IMR-90 (cell line): Measurements from ENCODE around the gene GCFC2. TPM values are rescaled to one million over a fixed set of nuclear protein-coding genes. Genes with fewer than 3 reads are reported as not detected.

ENCODE experiments used
- ATAC-seq: fragments of 200-7000 bp; cut with Tn5 transposase; 2 replicates; pipeline ENCODE4 v1.9.1; 2020; ENCODE audit warnings: low read depth, mild to moderate bottlenecking, moderate library complexity
- BruUV-seq: library from RNA; stranded (reverse); fragments of 400-500 nt; replicated peaks from 2 replicates; lab custom pipeline; 2021; lab: Mats Ljungman, UMichigan
- CTCF ChIA-PET: fragments of 300-600 bp; formaldehyde crosslinking; extraction: SDS; loops from one replicate; lab custom pipeline; 2021; ENCODE audit warnings: antibody characterized with exemption; lab: Yijun Ruan, JAX
- POLR2A ChIA-PET: fragments of 300-600 bp; sonication (Branson Sonifier 250); formaldehyde crosslinking; loops from one replicate; lab custom pipeline; 2022; ENCODE audit warnings: antibody characterized with exemption; ENCODE audit not compliant: unreplicated experiment; lab: Charles Lee
- DNase-seq: peaks from one replicate; pipeline ENCODE4 v3.0.0; 2013
- H2AFZ ChIP-seq: replicated peaks from 2 replicates; pipeline ENCODE3; 2013; ENCODE audit warnings: low read length, mild to moderate bottlenecking; ENCODE audit not compliant: poor library complexity
- H2AK5ac ChIP-seq: 2 replicates; pipeline ENCODE4 v1.6.1; 2013; ENCODE audit warnings: low read depth, low read length, inconsistent platforms
- H2AK9ac ChIP-seq: replicated peaks from 2 replicates; pipeline ENCODE3; 2013; ENCODE audit warnings: mild to moderate bottlenecking, low read depth, low read length, moderate library complexity; ENCODE audit not compliant: poor library complexity
- H2BK120ac ChIP-seq: 2 replicates; pipeline ENCODE4 v1.6.1; 2013; ENCODE audit warnings: low read depth, low read length, inconsistent platforms
- H2BK15ac ChIP-seq: 3 replicates; pipeline ENCODE4 v1.6.1; 2013; ENCODE audit warnings: low read depth, low read length, inconsistent platforms
- H2BK20ac ChIP-seq: 2 replicates; pipeline ENCODE4 v1.6.1; 2013; ENCODE audit warnings: low read depth, mild to moderate bottlenecking, inconsistent platforms, low read length, moderate library complexity
- H2BK5ac ChIP-seq: 2 replicates; pipeline ENCODE4 v1.6.1; 2013; ENCODE audit warnings: mild to moderate bottlenecking, low read depth, low read length, inconsistent platforms; ENCODE audit not compliant: poor library complexity, severe bottlenecking
- H3K14ac ChIP-seq: replicated peaks from 2 replicates; pipeline ENCODE4 v1.6.1; 2013; ENCODE audit warnings: low read depth, low read length, inconsistent platforms
- H3K18ac ChIP-seq: 2 replicates; pipeline ENCODE4 v1.6.1; 2013; ENCODE audit warnings: low read depth, low read length, control low read depth
- H3K23ac ChIP-seq: 2 replicates; pipeline ENCODE4 v1.6.1; 2013; ENCODE audit warnings: low read depth, low read length, inconsistent platforms
- H3K27ac ChIP-seq: 2 replicates; pipeline ENCODE4 v1.5.1; 2013; ENCODE audit warnings: mild to moderate bottlenecking, control low read depth, low read length; ENCODE audit not compliant: insufficient read depth
- H3K27me3 ChIP-seq: 2 replicates; pipeline ENCODE4 v1.6.1; 2013; ENCODE audit warnings: low read length; ENCODE audit not compliant: control insufficient read depth, insufficient read depth
- H3K36me3 ChIP-seq: 2 replicates; pipeline ENCODE4 v1.6.1; 2013; ENCODE audit warnings: low read length, mixed read lengths; ENCODE audit not compliant: control insufficient read depth, insufficient read depth
- H3K4ac ChIP-seq: 2 replicates; pipeline ENCODE4 v1.6.1; 2013; ENCODE audit warnings: low read depth, low read length, inconsistent platforms
- H3K4me1 ChIP-seq: 2 replicates; pipeline ENCODE4 v1.6.1; 2013; ENCODE audit warnings: low read length, mixed read lengths; ENCODE audit not compliant: control insufficient read depth, insufficient read depth
- H3K4me2 ChIP-seq: 2 replicates; pipeline ENCODE4 v1.6.1; 2013; ENCODE audit warnings: low read depth, mild to moderate bottlenecking, control low read depth, low read length, moderate library complexity
- H3K4me3 ChIP-seq: 2 replicates; pipeline ENCODE4 v1.5.1; 2013; ENCODE audit warnings: low read depth, mild to moderate bottlenecking, control low read depth, low read length, moderate library complexity; ENCODE audit not compliant: insufficient read depth
- H3K56ac ChIP-seq: 2 replicates; pipeline ENCODE4 v1.6.1; 2013; ENCODE audit warnings: low read length, inconsistent platforms; ENCODE audit not compliant: insufficient read depth; ENCODE audit errors: extremely low read depth
- H3K79me1 ChIP-seq, 2 experiments: 2 replicates each; pipeline ENCODE4 v1.6.1; 2013; ENCODE audit warnings: low read length in 2 of 2, inconsistent platforms in 1 of 2, low read depth in 1 of 2
- H3K9ac ChIP-seq: 2 replicates; pipeline ENCODE4 v1.6.1; 2013; ENCODE audit warnings: low read depth, low read length, control low read depth
- H3K9me1 ChIP-seq: 2 replicates; pipeline ENCODE4 v1.6.1; 2013; ENCODE audit warnings: low read length, inconsistent platforms; ENCODE audit not compliant: insufficient read depth
- H3K9me3 ChIP-seq: 2 replicates; pipeline ENCODE4 v1.6.1; 2013; ENCODE audit warnings: low read length; ENCODE audit not compliant: control insufficient read depth, insufficient read depth
- H4K20me1 ChIP-seq: 2 replicates; pipeline ENCODE4 v1.6.1; 2013; ENCODE audit warnings: low read length, inconsistent platforms; ENCODE audit not compliant: insufficient read depth
- H4K5ac ChIP-seq: 2 replicates; pipeline ENCODE4 v1.6.1; 2013; ENCODE audit warnings: mild to moderate bottlenecking, low read depth, low read length, control low read depth
- H4K8ac ChIP-seq, 2 experiments: 2 replicates each; pipeline ENCODE4 v1.6.1; 2013; ENCODE audit warnings: low read depth in 2 of 2, low read length in 2 of 2, control low read depth in 1 of 2, inconsistent platforms in 1 of 2
- H4K91ac ChIP-seq: 2 replicates; pipeline ENCODE4 v1.6.1; 2013; ENCODE audit warnings: low read depth, low read length, inconsistent platforms; ENCODE audit not compliant: insufficient read depth
- CEBPB ChIP-seq: IDR thresholded peaks from 2 replicates; pipeline ENCODE4 v1.6.1; 2012; ENCODE audit warnings: low read depth, low read length, improper control_type of control experiment
- MAZ ChIP-seq: IDR thresholded peaks from 2 replicates; pipeline ENCODE4 v1.6.1; 2012; ENCODE audit warnings: low read depth, mild to moderate bottlenecking, low read length, improper control_type of control experiment, moderate library complexity, borderline replicate concordance
- WGBS, 2 experiments: methylation state at CpG; one replicate each; pipeline versions ENCODE4 v1.1.5 to v1.1.7; 2013; ENCODE audit warnings: missing lambda C conversion rate in 2 of 2; ENCODE audit not compliant: insufficient read length in 1 of 2; ENCODE audit errors: extremely low coverage in 2 of 2; 5-methylcytosine and 5-hydroxymethylcytosine counted together
- dilution Hi-C: fragments of 300-500 bp; cut with HindIII; formaldehyde crosslinking; loops from one replicate; pipeline ENCODE4 v1.14.3; 2018; ENCODE audit warnings: low sequenced_read_pairs; ENCODE audit not compliant: unreplicated experiment
- in situ Hi-C: fragments of 300-500 bp; cut with MboI; formaldehyde crosslinking; loops from 3 replicates; pipeline ENCODE4 v1.14.3; 2019; ENCODE audit warnings: low sequenced_read_pairs, inconsistent platforms, mixed read lengths
- intact Hi-C: fragments of 100-400 bp; cut with micrococcal nuclease; formaldehyde crosslinking; loops from 2 replicates; pipeline ENCODE4 v1.10.0; 2022
- polyA plus RNA-seq, 3 experiments: library from polyadenylated mRNA; depleted of rRNA; stranded (reverse); fragments of >200 nt; gene quantifications; 2 replicates each; pipeline ENCODE4 v1.2.3, GENCODE V29; 2012; ENCODE audit warnings: low replicate concordance in 1 of 3
- total RNA-seq: library from RNA; depleted of rRNA; stranded (reverse); fragments of >200 nt; gene quantifications from 2 replicates; pipeline ENCODE4 v1.2.3, GENCODE V29; 2012

The GCFC2 gene
- total and polyA plus RNA-seq, 2 of the 4 experiments (the other 2 are of a cell fraction), result 6.4 to 10.0 TPM

DNA sequence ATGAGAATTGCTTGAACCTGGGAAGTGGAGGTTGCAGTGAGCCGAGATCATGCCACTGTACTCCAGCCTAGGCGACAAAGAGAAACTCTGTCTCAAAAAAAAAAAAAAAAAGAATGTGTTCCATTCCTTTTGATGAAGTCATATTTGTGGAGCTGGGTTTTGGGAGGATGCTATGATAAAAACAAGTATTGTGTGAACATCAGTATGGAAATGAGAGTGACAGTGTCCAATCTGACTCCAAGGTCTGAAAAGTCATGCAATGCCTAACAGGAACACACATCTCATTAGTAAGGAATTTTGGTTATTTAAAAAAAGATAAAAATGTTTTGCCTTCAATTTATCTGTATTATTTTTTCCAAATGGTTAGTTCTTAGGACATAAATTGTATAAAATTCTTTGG is 11.8 kb downstream of the GCFC2 start:
- no peaks in the 10 kb centered on the region; a peak in 1 of 4 replicates for H3K79me1 ChIP-seq
- H3K27me3 ChIP-seq, result no peaks in the 10 kb centered on the region
- no peak overlapping the region for H2BK120ac ChIP-seq
- H4K5ac ChIP-seq, result no peak overlapping the region
- no peak overlapping the region for H3K56ac ChIP-seq
- peak; percentile 38 for DNase-seq
- ChIA-PET CTCF (no interaction called here), POLR2A (no interaction called here)
- H3K4me3 ChIP-seq, result no peak overlapping the region
- 90% methylated on average over 2 of the region's 2 CpGs; no CpG with 5 or more reads in 1 of the 2 experiments for WGBS, 2 experiments
- no peak overlapping the region for H3K4ac ChIP-seq
- H2AK5ac ChIP-seq, result no peak overlapping the region
- H3K4me2 ChIP-seq, result no peak overlapping the region
- H4K20me1 ChIP-seq, result no peaks in the 10 kb centered on the region
- no peak overlapping the region for H3K9ac ChIP-seq
- ATAC-seq, result peak; percentile 83
- TF ChIP-seq CEBPB, result 0 out of 2 replicates have a peak, but pooled peaks have one; percentile 1
- TF ChIP-seq MAZ, result no peak
- no peak overlapping the region for H2AK9ac ChIP-seq
- no peak overlapping the region for H4K91ac ChIP-seq
- no peaks in the 10 kb centered on the region; the same call in 1 of the 2 replicates for H3K9me1 ChIP-seq
- in situ Hi-C loops, result no loop called here
- H4K8ac ChIP-seq, result no peak overlapping the region
- H3K36me3 ChIP-seq, result peaks cover 14% of the 10 kb centered on the region
- H3K18ac ChIP-seq, result no peak overlapping the region
- H2AFZ ChIP-seq, result no peak overlapping the region
- H2BK20ac ChIP-seq, result no peak overlapping the region
- H2BK5ac ChIP-seq, result no peak overlapping the region
- H3K14ac ChIP-seq, result no peak overlapping the region
- intact Hi-C loops, result no loop called here
- dilution Hi-C loops, result no loop called here
- H2BK15ac ChIP-seq, result no peak overlapping the region
- H3K23ac ChIP-seq, result no peak overlapping the region
- no peaks in the 10 kb centered on the region; the same call in 1 of the 2 replicates for H3K4me1 ChIP-seq
- no peak overlapping the region for H3K27ac ChIP-seq
- no TSS peak for BruUV-seq
- no peaks in the 10 kb centered on the region for H3K9me3 ChIP-seq
